Panc1 (cell line): Measurements from ENCODE around the gene CMTR2. TPM values are rescaled to one million over a fixed set of nuclear protein-coding genes. Genes with fewer than 3 reads are reported as not detected.

Experiments
- ATAC-seq: fragments of 200-7000 bp; cut with Tn5 transposase; 2 replicates; pipeline ENCODE4 v1.9.1; 2020; ENCODE audit warnings: mild to moderate bottlenecking, moderate library complexity
- BruUV-seq: library from RNA; stranded (reverse); fragments of 400-500 nt; replicated peaks from 2 replicates; lab custom pipeline; 2021; lab: Mats Ljungman, UMichigan
- CTCF ChIA-PET: fragments of 300-600 bp; sonication (Branson Sonifier 250); formaldehyde crosslinking; loops from one replicate; lab custom pipeline; 2022; ENCODE audit warnings: antibody characterized with exemption; lab: Charles Lee
- POLR2A ChIA-PET: fragments of 300-600 bp; sonication (Branson Sonifier 250); formaldehyde crosslinking; loops from one replicate; lab custom pipeline; 2022; ENCODE audit warnings: antibody characterized with exemption; lab: Charles Lee
- DNase-seq: peaks from one replicate; pipeline ENCODE4 v3.0.0-alpha.2; 2010; ENCODE audit warnings: low read depth, low spot score
- H3K27ac ChIP-seq: 2 replicates; pipeline ENCODE4 v1.5.1; 2011; ENCODE audit warnings: mild to moderate bottlenecking, low read length, inconsistent platforms
- H3K27me3 ChIP-seq: fragments of 200-500 bp; sonication (Bioruptor generic); 2 replicates; pipeline ENCODE4 v1.6.0; 2014; ENCODE audit warnings: low read length, inconsistent platforms; ENCODE audit not compliant: control insufficient read depth, insufficient read depth
- H3K36me3 ChIP-seq: fragments of 200-500 bp; sonication (Bioruptor generic); 2 replicates; pipeline ENCODE4 v1.5.1; 2014; ENCODE audit warnings: inconsistent platforms, mild to moderate bottlenecking, low read length, moderate library complexity; ENCODE audit not compliant: control insufficient read depth, insufficient read depth
- H3K4me1 ChIP-seq: 2 replicates; pipeline ENCODE4 v1.5.1; 2011; ENCODE audit warnings: inconsistent platforms, mild to moderate bottlenecking, low read length, moderate library complexity; ENCODE audit not compliant: control insufficient read depth, insufficient read depth
- H3K4me3 ChIP-seq, 2 experiments: 2 replicates each; pipeline ENCODE4 v1.5.1; 2011 to 2012; ENCODE audit warnings: low read depth in 2 of 2, low read length in 2 of 2, mild to moderate bottlenecking in 2 of 2, inconsistent platforms in 1 of 2, moderate library complexity in 1 of 2
- H3K9me3 ChIP-seq: fragments of 200-500 bp; sonication (Bioruptor generic); 2 replicates; pipeline ENCODE4 v1.5.1; 2014; ENCODE audit warnings: low read depth, mild to moderate bottlenecking, inconsistent platforms, low read length, moderate library complexity; ENCODE audit not compliant: control insufficient read depth, insufficient read depth
- POLR2AphosphoS5 ChIP-seq: IDR thresholded peaks from 2 replicates; pipeline ENCODE4 v1.6.1; 2012; ENCODE audit warnings: mild to moderate bottlenecking, low read depth, low read length, moderate library complexity
- SIN3A ChIP-seq: IDR thresholded peaks from 2 replicates; pipeline ENCODE4 v1.6.1; 2012; ENCODE audit warnings: low read depth, mild to moderate bottlenecking, low read length, moderate library complexity, borderline replicate concordance; ENCODE audit not compliant: insufficient read depth
- TCF7L2 ChIP-seq: IDR thresholded peaks from 2 replicates; pipeline ENCODE4 v1.6.1; 2011; ENCODE audit warnings: mild to moderate bottlenecking, low read depth, low read length, inconsistent platforms
- in situ Hi-C: cut with HindIII; loops from 2 replicates; pipeline ENCODE4 v1.10.0; 2016; ENCODE audit warnings: low sequenced_read_pairs, low pct_unique_long_range_greater_than_20kb
- intact Hi-C: fragments of 100-400 bp; cut with micrococcal nuclease; formaldehyde crosslinking; loops from one replicate; pipeline ENCODE4 v1.10.0; 2022; ENCODE audit not compliant: unreplicated experiment
- total RNA-seq: library from RNA; stranded (reverse); gene quantifications from one replicate; pipeline ENCODE4 v1.2.1, GENCODE V29; 2021; ENCODE audit not compliant: unreplicated experiment
- TF ChIP-seq, protein P1 (sequence below), 2 experiments: IDR thresholded peaks; 2 replicates each; pipeline ENCODE4 v1.6.1; 2011 to 2012; ENCODE audit warnings: low read depth in 2 of 2, control low read depth in 1 of 2, low read length in 1 of 2, mild to moderate bottlenecking in 1 of 2, moderate library complexity in 1 of 2; ENCODE audit not compliant: insufficient read depth in 1 of 2
- TF ChIP-seq, protein P2 (sequence below): fragments of 450-650 bp; IDR thresholded peaks from 2 replicates; pipeline ENCODE4 v1.5.1; 2017; ENCODE audit warnings: mild to moderate bottlenecking

CMTR2 gene
- total RNA-seq, 1 experiment from 2014 or later: 12.5 TPM

DNA sequence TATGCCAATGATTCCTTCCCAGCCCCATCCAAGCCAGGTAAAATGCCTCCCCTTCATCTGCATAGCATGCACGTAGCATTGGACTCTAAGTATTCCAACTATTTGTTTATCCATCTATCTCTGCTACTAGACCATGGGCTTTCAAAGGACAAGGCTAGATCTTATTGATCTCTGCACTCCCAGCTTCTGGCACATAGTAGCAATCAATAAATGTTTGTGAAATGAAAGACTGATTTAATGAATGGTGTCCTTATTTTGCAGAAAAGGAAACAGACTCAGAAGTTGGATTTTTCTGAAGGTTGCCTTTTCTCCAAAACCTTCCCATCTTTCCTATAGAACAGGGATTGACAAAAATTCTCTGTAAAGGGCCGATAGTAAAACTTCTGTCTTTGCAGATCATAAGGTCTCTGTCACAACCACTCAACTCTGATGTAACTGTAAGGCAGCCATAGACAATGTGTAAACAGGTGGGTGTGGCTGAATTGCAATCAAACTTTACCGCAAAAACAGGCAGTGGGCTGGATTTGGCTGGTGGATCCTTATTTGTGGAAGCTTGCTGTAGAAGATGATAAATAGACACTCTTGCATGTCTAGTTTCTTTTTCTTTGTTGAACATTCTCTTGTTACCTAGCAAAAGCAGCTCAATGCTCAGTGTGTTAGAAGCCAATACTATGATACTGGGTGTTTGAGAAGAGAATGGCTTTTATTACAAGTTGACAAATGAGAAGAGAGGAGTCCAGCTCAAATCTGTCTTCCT, 7.6 kb upstream of the CMTR2 start:
- POLR2A ChIA-PET: no interaction called here
- Histone ChIP-seq H3K4me1 (no peaks in the 10 kb centered on the region), H3K27me3 (peaks cover 2% of the 10 kb centered on the region), H3K9me3 (no peaks in the 10 kb centered on the region), H3K27ac (no peak overlapping the region), H3K4me3 (no peak overlapping the region), H3K36me3 (no peaks in the 10 kb centered on the region)
- TF ChIP-seq, protein P1, sequence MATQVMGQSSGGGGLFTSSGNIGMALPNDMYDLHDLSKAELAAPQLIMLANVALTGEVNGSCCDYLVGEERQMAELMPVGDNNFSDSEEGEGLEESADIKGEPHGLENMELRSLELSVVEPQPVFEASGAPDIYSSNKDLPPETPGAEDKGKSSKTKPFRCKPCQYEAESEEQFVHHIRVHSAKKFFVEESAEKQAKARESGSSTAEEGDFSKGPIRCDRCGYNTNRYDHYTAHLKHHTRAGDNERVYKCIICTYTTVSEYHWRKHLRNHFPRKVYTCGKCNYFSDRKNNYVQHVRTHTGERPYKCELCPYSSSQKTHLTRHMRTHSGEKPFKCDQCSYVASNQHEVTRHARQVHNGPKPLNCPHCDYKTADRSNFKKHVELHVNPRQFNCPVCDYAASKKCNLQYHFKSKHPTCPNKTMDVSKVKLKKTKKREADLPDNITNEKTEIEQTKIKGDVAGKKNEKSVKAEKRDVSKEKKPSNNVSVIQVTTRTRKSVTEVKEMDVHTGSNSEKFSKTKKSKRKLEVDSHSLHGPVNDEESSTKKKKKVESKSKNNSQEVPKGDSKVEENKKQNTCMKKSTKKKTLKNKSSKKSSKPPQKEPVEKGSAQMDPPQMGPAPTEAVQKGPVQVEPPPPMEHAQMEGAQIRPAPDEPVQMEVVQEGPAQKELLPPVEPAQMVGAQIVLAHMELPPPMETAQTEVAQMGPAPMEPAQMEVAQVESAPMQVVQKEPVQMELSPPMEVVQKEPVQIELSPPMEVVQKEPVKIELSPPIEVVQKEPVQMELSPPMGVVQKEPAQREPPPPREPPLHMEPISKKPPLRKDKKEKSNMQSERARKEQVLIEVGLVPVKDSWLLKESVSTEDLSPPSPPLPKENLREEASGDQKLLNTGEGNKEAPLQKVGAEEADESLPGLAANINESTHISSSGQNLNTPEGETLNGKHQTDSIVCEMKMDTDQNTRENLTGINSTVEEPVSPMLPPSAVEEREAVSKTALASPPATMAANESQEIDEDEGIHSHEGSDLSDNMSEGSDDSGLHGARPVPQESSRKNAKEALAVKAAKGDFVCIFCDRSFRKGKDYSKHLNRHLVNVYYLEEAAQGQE (IDR thresholded peaks at IDR 0.05; ENCODE audit: insufficient read depth in 1 of 2, low read depth in 2 of 2, low read length in 1 of 2): no peak
- TF ChIP-seq, protein P2, sequence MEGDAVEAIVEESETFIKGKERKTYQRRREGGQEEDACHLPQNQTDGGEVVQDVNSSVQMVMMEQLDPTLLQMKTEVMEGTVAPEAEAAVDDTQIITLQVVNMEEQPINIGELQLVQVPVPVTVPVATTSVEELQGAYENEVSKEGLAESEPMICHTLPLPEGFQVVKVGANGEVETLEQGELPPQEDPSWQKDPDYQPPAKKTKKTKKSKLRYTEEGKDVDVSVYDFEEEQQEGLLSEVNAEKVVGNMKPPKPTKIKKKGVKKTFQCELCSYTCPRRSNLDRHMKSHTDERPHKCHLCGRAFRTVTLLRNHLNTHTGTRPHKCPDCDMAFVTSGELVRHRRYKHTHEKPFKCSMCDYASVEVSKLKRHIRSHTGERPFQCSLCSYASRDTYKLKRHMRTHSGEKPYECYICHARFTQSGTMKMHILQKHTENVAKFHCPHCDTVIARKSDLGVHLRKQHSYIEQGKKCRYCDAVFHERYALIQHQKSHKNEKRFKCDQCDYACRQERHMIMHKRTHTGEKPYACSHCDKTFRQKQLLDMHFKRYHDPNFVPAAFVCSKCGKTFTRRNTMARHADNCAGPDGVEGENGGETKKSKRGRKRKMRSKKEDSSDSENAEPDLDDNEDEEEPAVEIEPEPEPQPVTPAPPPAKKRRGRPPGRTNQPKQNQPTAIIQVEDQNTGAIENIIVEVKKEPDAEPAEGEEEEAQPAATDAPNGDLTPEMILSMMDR: no peak
- TF ChIP-seq SIN3A (no peak), TCF7L2 (no peak), POLR2AphosphoS5 (no peak)
- BruUV-seq: no TSS peak
- ATAC-seq: no peak
- in situ Hi-C loops (no loop called here), intact Hi-C loops (no loop called here)
- DNase-seq: no peak
- CTCF ChIA-PET: interaction anchor here (0.6 kb wide), 1 partner anchor 610 kb away, joined by 3 read pairs; no protein-coding TSS in a partner anchor

DNA sequence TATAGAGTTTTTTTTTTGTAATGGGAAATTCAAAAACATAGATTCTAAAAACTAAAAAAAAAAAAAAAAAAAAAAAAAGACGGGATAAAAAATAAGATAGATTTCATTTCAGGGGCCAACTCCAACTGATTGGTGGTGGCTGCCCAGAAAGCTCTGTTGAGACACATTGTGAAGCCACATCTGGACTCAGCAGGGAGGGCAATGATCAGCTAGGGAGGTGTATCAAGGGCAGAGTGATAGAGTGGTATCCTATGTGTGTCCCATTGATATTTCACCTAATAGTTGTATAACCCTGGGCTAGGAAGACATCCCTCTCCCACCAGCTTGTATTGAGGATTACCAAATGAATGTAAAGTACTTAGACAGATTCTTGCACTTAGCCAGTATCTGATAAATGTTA, 6.7 kb upstream of the CMTR2 start:
- H3K4me3 ChIP-seq: no peak overlapping the region
- TF ChIP-seq, protein P1 (IDR thresholded peaks at IDR 0.05; ENCODE audit: insufficient read depth in 1 of 2, low read depth in 2 of 2, low read length in 1 of 2): no peak
- TF ChIP-seq, protein P2: no peak
- TF ChIP-seq POLR2AphosphoS5: no peak
- TF ChIP-seq TCF7L2: no peak
- TF ChIP-seq SIN3A: no peak
- in situ Hi-C loops: no loop called here
- H3K4me1 ChIP-seq: no peaks in the 10 kb centered on the region
- BruUV-seq: no TSS peak
- ATAC-seq (no peak), DNase-seq (no peak)
- POLR2A ChIA-PET: no interaction called here
- intact Hi-C loops: no loop called here
- H3K36me3 ChIP-seq: no peaks in the 10 kb centered on the region
- no peak overlapping the region for H3K27ac ChIP-seq
- CTCF ChIA-PET: no interaction called here
- H3K27me3 ChIP-seq: peaks cover 2% of the 10 kb centered on the region
- no peaks in the 10 kb centered on the region for H3K9me3 ChIP-seq
